Endothelial cell of umbilical vein (primary cell): ENCODE results near the gene CHCHD2. TPM values are rescaled to one million over a fixed set of nuclear protein-coding genes. Genes with fewer than 3 reads are reported as not detected.
"Not testable (repeated sequence)": the region's sequence is repeated elsewhere in the genome, so short reads cannot be mapped to it uniquely, and the experiment has no call there.

ENCODE experiments used
- BruUV-seq: library from RNA; stranded (reverse); fragments of 400-500 nt; replicated peaks from 2 replicates; lab custom pipeline; 2021; lab: Mats Ljungman, UMichigan
- CTCF ChIA-PET: fragments of 300-600, 350-600 bp; sonication (Branson Sonifier 250); formaldehyde crosslinking; loops from one replicate; lab custom pipeline; 2021; ENCODE audit warnings: antibody characterized with exemption, inconsistent platforms; lab: Charles Lee
- POLR2A ChIA-PET: fragments of 300-600, 350-600 bp; sonication (Branson Sonifier 250); formaldehyde crosslinking; loops from one replicate; lab custom pipeline; 2021; ENCODE audit warnings: antibody characterized with exemption, inconsistent platforms; lab: Charles Lee
- DNase-seq: peaks from one replicate; pipeline ENCODE4 v3.0.0-alpha.2; 2011; ENCODE audit warnings: low read depth, low spot score
- FAIRE-seq: peaks from 2 replicates; lab custom pipeline; 2011; peaks lifted over from hg19 to GRCh38; lab: Jason Lieb, UNC
- H2AFZ ChIP-seq: 2 replicates; pipeline ENCODE4 v1.6.0; 2012; ENCODE audit warnings: low read depth, low read length, control low read depth, inconsistent platforms
- H3K27ac ChIP-seq: 2 replicates; pipeline ENCODE4 v1.5.1; 2011; ENCODE audit warnings: low read depth, mild to moderate bottlenecking, control low read depth, low read length, moderate library complexity; ENCODE audit not compliant: insufficient read depth
- H3K27me3 ChIP-seq, 2 experiments: 2 replicates each; pipeline versions ENCODE4 v1.6.0 to v1.6.1; 2011; ENCODE audit warnings: low read length in 2 of 2, mixed read lengths in 1 of 2; ENCODE audit not compliant: control insufficient read depth in 2 of 2, insufficient read depth in 2 of 2
- H3K36me3 ChIP-seq, 2 experiments: 2 replicates in 1 of 2; 3 replicates in 1 of 2; pipeline ENCODE4 v1.5.1; 2011; ENCODE audit warnings: low read length in 2 of 2, mild to moderate bottlenecking in 1 of 2, moderate library complexity in 1 of 2; ENCODE audit not compliant: control insufficient read depth in 2 of 2, insufficient read depth in 2 of 2; ENCODE audit errors: extremely low read depth in 1 of 2
- H3K4me1 ChIP-seq: 3 replicates; pipeline ENCODE4 v1.5.1; 2011; ENCODE audit warnings: mild to moderate bottlenecking, low read length; ENCODE audit not compliant: control insufficient read depth, insufficient read depth; ENCODE audit errors: extremely low read depth
- H3K4me2 ChIP-seq: 2 replicates; pipeline ENCODE4 v1.6.1; 2011; ENCODE audit warnings: low read length, control low read depth, mixed read lengths; ENCODE audit not compliant: insufficient read depth
- H3K4me3 ChIP-seq, 3 experiments: fragments of 200-600 bp in 1 of 3; sonication (generic), shearing (Covaris generic) in 1 of 3; replicated peaks in 1 of 3; 2 replicates each; pipeline ENCODE4 v1.5.1; 2011 to 2016; ENCODE audit warnings: control low read depth in 3 of 3, low read length in 3 of 3, mild to moderate bottlenecking in 2 of 3, inconsistent platforms in 1 of 3, low read depth in 1 of 3, moderate library complexity in 1 of 3; ENCODE audit not compliant: insufficient read depth in 1 of 3
- H3K79me2 ChIP-seq: 2 replicates; pipeline ENCODE4 v1.6.0; 2012; ENCODE audit warnings: low read length, inconsistent platforms; ENCODE audit not compliant: control insufficient read depth, insufficient read depth
- H3K9ac ChIP-seq: replicated peaks from 2 replicates; pipeline ENCODE3; 2011; ENCODE audit warnings: low read length, control low read depth; ENCODE audit not compliant: insufficient read depth; ENCODE audit errors: extremely low read depth
- H3K9me1 ChIP-seq: replicated peaks from 3 replicates; pipeline ENCODE4 v1.6.0; 2011; ENCODE audit warnings: mild to moderate bottlenecking, low read length; ENCODE audit not compliant: control insufficient read depth, insufficient read depth; ENCODE audit errors: extremely low read depth
- H3K9me3 ChIP-seq: replicated peaks from 2 replicates; pipeline ENCODE4 v1.5.1; 2012; ENCODE audit warnings: low read length, inconsistent platforms; ENCODE audit not compliant: control insufficient read depth, insufficient read depth
- H4K20me1 ChIP-seq: replicated peaks from 2 replicates; pipeline ENCODE3; 2011; ENCODE audit warnings: mild to moderate bottlenecking, low read length; ENCODE audit not compliant: control insufficient read depth, insufficient read depth; ENCODE audit errors: extremely low read depth
- EZH2 ChIP-seq: IDR thresholded peaks from 2 replicates; pipeline ENCODE4 v1.6.1; 2012; ENCODE audit warnings: borderline replicate concordance, low read depth, mild to moderate bottlenecking, moderate library complexity, low read length, inconsistent platforms; ENCODE audit not compliant: severe bottlenecking
- FOS ChIP-seq: IDR thresholded peaks from 2 replicates; pipeline ENCODE4 v1.6.1; 2011; ENCODE audit warnings: mild to moderate bottlenecking, low read length, moderate library complexity, borderline replicate concordance; ENCODE audit not compliant: insufficient read depth
- GATA2 ChIP-seq: IDR thresholded peaks from 2 replicates; pipeline ENCODE4 v1.7.0; 2011; ENCODE audit warnings: low read depth, mild to moderate bottlenecking, moderate library complexity, mixed read lengths, low read length; ENCODE audit not compliant: insufficient read length, insufficient read depth
- JUN ChIP-seq: IDR thresholded peaks from 2 replicates; pipeline ENCODE4 v1.6.1; 2011; ENCODE audit warnings: borderline replicate concordance, low read depth; ENCODE audit not compliant: insufficient read length, insufficient read depth
- MAX ChIP-seq: IDR thresholded peaks from 2 replicates; pipeline ENCODE4 v1.6.1; 2011; ENCODE audit not compliant: insufficient read depth, insufficient read length
- MYC ChIP-seq: IDR thresholded peaks from one replicate; pipeline ENCODE4 v1.6.1; 2011; ENCODE audit warnings: mild to moderate bottlenecking, low read depth, low read length
- POLR2A ChIP-seq: IDR thresholded peaks from 2 replicates; pipeline ENCODE4 v1.6.1; 2012; ENCODE audit warnings: low read depth, mild to moderate bottlenecking, control low read depth, low read length
- POLR2AphosphoS5 ChIP-seq: IDR thresholded peaks from 2 replicates; pipeline ENCODE4 v1.6.1; 2012; ENCODE audit warnings: low read depth, mild to moderate bottlenecking, control low read depth, low read length, moderate library complexity; ENCODE audit not compliant: insufficient read depth
- dilution Hi-C: fragments of 300-500 bp; cut with MboI; formaldehyde crosslinking; loops from one replicate; pipeline ENCODE4 v1.15.0; 2019; ENCODE audit warnings: low sequenced_read_pairs; ENCODE audit not compliant: extremely low pct_ligation_motif_present
- intact Hi-C: fragments of 100-400 bp; cut with micrococcal nuclease; formaldehyde crosslinking; loops from one replicate; pipeline ENCODE4 v1.10.0; 2022
- polyA plus RNA-seq, 4 experiments: library from polyadenylated mRNA; depleted of rRNA in 3 of 4; stranded (reverse) in 3 of 4; unstranded in 1 of 4; fragments of >200 nt; gene quantifications; 2 replicates each; pipeline versions ENCODE4 v1.2.1 to v1.2.3, GENCODE V29; 2011 to 2012; ENCODE audit warnings: missing spikeins in 1 of 4
- total RNA-seq: library from RNA; stranded (reverse); gene quantifications from 2 replicates; pipeline ENCODE4 v1.2.3, GENCODE V29; 2021
- TF ChIP-seq, protein P1 (sequence below), 2 donors: IDR thresholded peaks; 1 replicate in 1 of 2; 2 replicates in 1 of 2; pipeline ENCODE4 v1.5.1; 2011; ENCODE audit warnings: low read length in 2 of 2, mild to moderate bottlenecking in 2 of 2, moderate library complexity in 2 of 2, control low read depth in 1 of 2, inconsistent platforms in 1 of 2, low read depth in 1 of 2; ENCODE audit not compliant: insufficient read depth in 1 of 2; ENCODE audit errors: extremely low read depth in 1 of 2

The CHCHD2 gene
- total and polyA plus RNA-seq, 2 donors (not counting 3 experiments of a cell fraction or from before 2014, with no cell fraction given) = 368 to 616 TPM

GRCh38 chr7:56115852-56116538 is 9.7 kb upstream of the CHCHD2 start, which contains the start of gene NUPR2:
TSS of gene NUPR2 (minus strand) at chr7:56116417. CDS start at chr7:56116314, 103 bp downstream.
- POLR2A ChIA-PET = no interaction called here
- BruUV-seq = no TSS peak

DNA sequence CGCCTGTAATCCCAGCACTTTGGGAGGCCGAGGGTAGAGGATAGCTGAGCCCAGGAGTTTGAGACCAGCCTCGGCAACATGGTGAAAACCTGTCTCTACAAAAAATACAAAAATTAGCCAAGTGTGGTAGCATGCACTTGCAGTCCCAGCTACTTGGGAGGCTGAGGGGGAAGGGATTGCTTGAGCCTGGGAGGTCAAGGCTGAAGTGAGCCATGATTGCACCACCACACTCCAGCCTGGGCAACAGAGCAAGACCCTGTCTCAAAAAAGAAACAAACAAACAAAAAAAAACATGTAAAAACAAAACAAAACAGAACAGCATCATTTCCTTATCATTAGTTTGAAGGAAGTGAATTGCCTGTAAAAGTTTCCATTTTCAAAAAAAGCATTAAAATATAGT is 6.0 kb upstream of the CHCHD2 start:
- H3K27ac ChIP-seq, dilution Hi-C loops, POLR2A ChIA-PET, BruUV-seq, H3K9me3 ChIP-seq, H4K20me1 ChIP-seq, H3K9ac ChIP-seq, H3K4me1 ChIP-seq, H3K4me3 ChIP-seq, intact Hi-C loops, H3K4me2 ChIP-seq, H3K79me2 ChIP-seq, FAIRE-seq, H3K27me3 ChIP-seq, H3K9me1 ChIP-seq, H3K36me3 ChIP-seq, DNase-seq, H2AFZ ChIP-seq, CTCF ChIA-PET: not testable (repeated sequence)

More at GRCh38 chr7:56115852-56116538, 9.7 kb upstream of the CHCHD2 start, which contains the start of gene NUPR2:
- dilution Hi-C loops = no loop called here
- Histone ChIP-seq H3K9me3 (no peaks in the 10 kb centered on the region), H3K4me2 (no peak within 1 kb of the TSS), H3K9ac (no peak within 1 kb of the TSS), H3K36me3 (no peaks in the 10 kb centered on the region), H3K4me3 (no peak within 1 kb of the TSS), H3K27ac (no peak within 1 kb of the TSS), H3K4me1 (no peaks in the 10 kb centered on the region), H4K20me1 (no peaks in the 10 kb centered on the region), H3K9me1 (no peaks in the 10 kb centered on the region), H3K79me2 (no peaks in the 10 kb centered on the region), H3K27me3 (peaks cover 0 to 6% of the 10 kb centered on the region in 2 experiments), H2AFZ (no peak within 1 kb of the TSS)
- no peak for DNase-seq
- TF ChIP-seq MYC (no peak), EZH2 (no peak), POLR2A (no peak), MAX (no peak), GATA2 (no peak), FOS (no peak), POLR2AphosphoS5 (no peak), JUN (no peak)
- TF ChIP-seq, protein P1, sequence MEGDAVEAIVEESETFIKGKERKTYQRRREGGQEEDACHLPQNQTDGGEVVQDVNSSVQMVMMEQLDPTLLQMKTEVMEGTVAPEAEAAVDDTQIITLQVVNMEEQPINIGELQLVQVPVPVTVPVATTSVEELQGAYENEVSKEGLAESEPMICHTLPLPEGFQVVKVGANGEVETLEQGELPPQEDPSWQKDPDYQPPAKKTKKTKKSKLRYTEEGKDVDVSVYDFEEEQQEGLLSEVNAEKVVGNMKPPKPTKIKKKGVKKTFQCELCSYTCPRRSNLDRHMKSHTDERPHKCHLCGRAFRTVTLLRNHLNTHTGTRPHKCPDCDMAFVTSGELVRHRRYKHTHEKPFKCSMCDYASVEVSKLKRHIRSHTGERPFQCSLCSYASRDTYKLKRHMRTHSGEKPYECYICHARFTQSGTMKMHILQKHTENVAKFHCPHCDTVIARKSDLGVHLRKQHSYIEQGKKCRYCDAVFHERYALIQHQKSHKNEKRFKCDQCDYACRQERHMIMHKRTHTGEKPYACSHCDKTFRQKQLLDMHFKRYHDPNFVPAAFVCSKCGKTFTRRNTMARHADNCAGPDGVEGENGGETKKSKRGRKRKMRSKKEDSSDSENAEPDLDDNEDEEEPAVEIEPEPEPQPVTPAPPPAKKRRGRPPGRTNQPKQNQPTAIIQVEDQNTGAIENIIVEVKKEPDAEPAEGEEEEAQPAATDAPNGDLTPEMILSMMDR (IDR thresholded peaks at IDR 0.05; ENCODE audit: extremely low read depth in 1 of 2, insufficient read depth in 1 of 2, low read depth in 1 of 2, low read length in 2 of 2) = no peak
- CTCF ChIA-PET = no interaction called here
- FAIRE-seq = no peak
- intact Hi-C loops = no loop called here
